ENCODE data around the gene RGS13.

DNA sequence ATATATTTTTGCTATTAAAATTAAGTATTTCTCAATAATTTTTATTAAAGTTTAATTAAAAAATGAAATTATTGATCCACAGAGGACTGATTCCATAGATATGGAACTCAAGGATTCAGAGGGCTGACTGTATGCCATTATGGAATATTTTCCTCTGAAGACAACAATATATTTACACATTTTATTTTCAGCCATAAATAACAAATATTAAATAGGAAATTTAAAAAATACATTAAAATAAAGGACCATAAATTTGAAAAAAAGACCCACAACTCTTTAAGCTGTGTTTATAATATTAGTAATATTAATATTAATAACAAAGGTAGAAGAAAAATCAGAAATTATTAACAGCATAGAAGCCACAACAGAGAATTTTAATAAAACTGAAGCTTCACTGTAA lies 18.2 kb downstream of the RGS13 start:
- no peak for TF ChIP-seq YY1 (IDR thresholded peaks at IDR 0.05; ENCODE audit: low read depth)
- TF ChIP-seq MAX (IDR thresholded peaks at IDR 0.05) = no peak
- no peak for TF ChIP-seq TEAD4 (IDR thresholded peaks at IDR 0.05)
- no peak for TF ChIP-seq FOXM1 (IDR thresholded peaks at IDR 0.05; ENCODE audit: borderline replicate concordance, low read depth)
- TF ChIP-seq RAD21 (IDR thresholded peaks at IDR 0.05; ENCODE audit: low read depth) = no peak
- TF ChIP-seq CEBPB (IDR thresholded peaks at IDR 0.05) = no peak
